GM21825 (cell line): Measurements from ENCODE around the gene C7orf57.
"Not testable (repeated sequence)": the region's sequence is repeated elsewhere in the genome, so short reads cannot be mapped to it uniquely, and the experiment has no call there.

Source experiments
- ATAC-seq: cut with Tn5 transposase; IDR thresholded peaks from one replicate; pipeline ENCODE4 v1.9.1; 2021; ENCODE audit warnings: mild to moderate bottlenecking, moderate library complexity; ENCODE audit not compliant: unreplicated experiment

Gene C7orf57

GRCh38 chr7:48033922-48034321 is 1.4 kb upstream of the C7orf57 start:
- no peak for ATAC-seq

- no peak for ATAC-seq
Observed at GRCh38 chr7:48035967-48036478, 680 bp downstream of the C7orf57 start.

DNA sequence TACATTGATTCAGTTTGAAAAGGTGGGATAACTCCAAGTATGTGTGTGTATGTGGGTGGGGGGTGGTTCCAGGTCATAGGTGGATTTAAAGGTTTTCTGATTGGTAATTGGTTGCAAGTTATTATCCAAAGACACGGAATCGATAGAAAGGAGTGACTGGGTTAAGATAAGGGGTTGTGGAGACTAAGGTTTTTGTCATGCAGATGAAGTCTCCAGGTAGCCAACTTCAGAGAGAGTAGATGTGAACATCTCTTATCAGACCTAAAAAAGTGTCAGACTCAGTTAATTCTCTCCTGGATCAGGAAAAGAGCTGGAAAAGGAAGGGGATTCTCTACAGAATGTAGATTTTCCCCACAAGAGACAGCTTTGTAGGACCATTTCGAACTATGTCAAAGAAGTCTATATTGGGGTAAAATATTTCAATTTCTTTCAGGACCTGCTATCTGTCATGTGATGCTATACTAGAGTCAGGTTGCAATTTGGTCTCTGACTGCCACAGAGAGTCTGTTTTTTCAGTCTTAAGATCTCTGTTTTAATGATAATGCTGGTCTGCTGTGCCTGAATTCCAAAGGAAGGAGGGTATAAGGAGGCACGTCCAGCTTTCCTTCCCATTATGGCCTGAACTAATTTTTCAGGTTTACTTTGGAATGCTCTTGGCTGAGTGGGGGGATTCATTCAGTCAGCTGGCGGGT is 3.6 kb downstream of the C7orf57 start:
- no peak for ATAC-seq

DNA sequence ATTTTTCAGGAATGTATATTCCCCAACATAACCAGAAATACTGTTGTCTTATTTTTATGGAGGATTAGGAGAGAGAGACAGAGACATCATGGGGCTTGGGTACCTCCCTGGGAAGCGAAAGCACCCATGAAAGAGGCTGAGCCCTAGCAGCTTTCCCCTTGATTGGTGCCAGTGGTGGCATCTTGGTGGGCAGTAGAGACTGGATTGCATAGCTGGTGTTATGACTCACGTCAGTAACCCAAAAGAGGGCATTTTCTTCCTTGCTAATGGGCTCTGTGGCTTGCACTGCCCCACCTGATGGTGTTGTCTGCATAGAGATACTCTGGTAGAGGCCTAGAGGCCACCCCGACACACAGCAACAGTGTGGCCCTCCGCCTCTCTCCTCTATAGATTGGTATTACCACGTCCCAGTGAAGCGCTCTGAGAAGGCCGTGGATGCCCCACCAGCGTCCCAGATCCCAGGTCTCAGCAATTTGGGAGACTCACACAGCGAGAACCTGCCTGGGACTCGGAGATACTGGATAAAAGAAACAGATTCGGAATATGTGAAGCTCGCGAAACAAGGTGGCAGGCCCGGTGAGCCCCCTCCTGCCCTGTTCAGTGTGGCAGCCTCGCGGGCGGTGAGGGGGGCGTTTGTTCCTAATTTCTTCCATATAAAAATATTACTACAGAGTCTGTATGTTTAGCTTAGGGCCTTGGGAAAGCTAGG is 5.8 kb downstream of the C7orf57 start:
- ATAC-seq = no peak

- no peak for ATAC-seq
Observed at GRCh38 chr7:48041653-48041970, 6.3 kb downstream of the C7orf57 start.

DNA sequence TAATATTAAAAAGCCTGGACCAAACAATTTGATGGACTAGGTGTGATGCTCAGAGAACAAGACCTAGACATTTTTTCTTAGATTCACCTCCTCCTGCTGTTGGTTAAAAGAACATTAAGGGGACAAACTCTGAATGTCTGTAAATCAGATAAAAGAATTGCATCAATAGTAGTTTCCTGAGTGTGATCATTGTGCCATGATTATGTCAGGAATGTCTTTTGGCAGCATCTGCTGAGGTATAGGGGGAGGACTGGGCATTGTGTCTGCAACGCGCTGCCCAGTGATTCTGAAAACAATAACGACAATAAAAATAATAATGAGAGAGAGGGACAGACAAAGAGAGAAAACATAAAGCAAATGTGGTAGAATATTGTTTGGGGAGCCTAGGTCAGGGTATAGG is 6.9 kb downstream of the C7orf57 start:
- ATAC-seq = no peak

DNA sequence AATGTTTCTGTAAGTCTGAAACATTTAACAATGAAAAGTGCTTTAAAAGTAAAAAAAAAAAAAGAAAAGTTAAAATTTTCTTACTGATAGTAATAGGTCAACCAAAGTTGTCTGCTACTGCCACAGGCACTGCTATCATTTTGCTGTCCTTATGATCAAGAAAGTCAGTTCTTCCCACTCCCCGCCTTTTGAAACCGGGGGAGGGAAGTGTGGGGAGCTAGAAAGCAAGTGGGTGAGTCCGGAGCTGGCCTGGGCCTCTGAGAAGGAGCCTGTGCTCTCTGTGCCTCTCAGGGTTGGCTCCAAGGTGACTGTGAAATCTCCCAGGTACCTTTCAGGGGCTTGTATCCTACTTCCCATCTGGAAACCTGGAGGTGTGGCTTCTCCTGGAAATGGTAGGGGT is 7.3 kb downstream of the C7orf57 start:
- no peak for ATAC-seq

DNA sequence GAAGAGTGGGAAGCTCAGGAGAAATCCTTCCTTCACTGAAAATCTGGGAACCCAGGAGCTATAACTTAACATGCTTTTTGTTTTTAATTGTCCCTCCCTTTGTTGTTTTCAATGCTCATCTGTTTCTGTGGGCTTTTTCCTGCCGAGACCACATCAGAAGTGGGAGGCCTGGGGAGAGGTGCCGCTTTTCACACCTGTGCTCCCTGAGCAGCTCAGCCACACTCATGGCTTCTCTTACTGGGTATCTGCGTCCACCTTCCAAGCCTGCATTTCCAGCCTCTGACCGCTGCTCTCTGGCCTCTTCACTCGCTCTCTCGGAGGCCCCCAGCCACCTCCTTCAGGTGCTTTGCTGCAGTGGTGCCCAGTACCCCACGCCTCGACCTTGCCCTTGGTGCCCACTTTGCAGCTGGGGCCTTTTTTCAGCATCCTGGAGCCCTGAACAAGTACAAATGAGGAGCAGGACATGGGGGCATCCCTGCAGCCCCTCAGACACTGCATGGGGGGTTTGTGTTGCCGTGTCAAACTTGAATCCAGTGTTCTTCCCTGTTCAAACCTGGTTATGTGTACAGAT is 9.9 kb downstream of the C7orf57 start:
- ATAC-seq = no peak

- ATAC-seq = no peak
Observed at GRCh38 chr7:48046458-48046857, 11.1 kb downstream of the C7orf57 start.

DNA sequence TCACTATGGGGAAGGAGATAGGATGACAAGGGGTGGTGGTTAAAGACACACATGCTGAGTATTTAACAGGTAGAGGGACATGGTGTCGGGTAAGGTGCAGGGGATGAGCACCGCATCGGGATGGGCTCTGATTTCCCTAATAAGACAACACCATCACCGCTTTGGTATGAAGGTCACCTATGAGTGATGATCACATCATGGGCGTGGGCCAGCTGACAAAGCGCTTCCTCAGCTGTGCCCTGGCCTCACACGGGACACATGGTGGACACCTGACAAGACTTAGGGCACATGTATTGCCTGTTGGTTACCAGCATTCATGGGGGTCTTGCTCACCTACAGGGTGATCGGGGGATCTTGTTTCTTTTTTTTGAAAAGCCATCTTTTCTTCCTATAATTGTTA is 12.8 kb downstream of the C7orf57 start:
- no peak for ATAC-seq

DNA sequence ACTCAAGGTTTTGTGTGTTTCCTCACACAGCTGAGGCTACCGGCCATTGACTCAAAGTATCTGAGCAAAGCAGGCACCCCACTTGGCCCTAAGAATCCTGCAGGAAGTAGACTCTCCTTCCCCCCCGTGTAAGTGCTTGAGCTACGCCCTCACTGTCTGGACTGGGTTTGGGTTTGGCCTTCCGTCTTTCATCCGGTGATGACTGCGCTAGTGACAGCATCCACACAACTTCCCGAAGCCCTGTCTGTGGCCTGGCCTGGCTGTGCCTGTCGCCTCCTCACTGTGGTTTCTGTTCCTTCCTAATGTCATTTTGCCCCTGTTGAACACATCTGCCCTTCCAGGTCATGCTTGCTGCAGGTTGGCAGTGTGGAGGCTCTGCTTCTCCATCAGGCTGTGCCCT is 14.5 kb downstream of the C7orf57 start:
- no peak for ATAC-seq

DNA sequence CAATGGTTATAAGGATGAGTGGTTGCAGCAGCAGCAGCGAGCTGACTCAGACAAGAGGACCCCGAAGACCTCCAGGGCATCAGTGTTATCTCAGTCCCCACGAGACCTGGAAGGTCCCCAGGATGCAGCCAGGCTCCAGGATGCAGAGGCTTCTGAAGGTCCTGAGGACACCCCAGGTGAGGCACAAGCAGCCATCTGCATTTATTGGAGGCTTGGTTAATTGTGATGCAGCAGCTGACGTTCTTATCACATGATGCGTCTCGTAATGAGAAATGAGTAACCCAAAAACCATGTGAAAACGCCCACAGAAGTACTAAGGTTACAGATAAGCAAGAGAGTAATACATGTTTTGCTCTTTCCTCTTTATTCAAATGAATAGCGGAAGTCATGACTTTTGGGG is 17.4 kb downstream of the C7orf57 start:
- no peak for ATAC-seq

DNA sequence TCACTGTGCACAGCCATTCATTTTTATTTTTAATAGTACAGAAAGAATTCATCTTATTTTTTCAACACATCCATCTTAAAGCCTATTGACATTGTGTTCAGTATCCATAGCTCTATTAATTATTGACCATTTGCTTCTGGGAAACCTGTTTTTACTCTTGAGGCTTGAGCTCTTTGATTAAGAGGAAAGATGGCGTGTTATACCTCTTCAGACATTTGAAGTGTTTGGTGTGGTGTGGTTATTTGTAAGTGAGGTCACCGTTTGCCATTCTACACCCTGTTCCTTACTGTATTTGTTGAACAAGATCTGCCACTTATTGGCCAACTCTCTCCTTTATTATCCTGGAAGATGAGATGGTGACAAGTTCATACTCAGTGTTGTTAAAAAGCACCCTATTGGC is 18.4 kb downstream of the C7orf57 start:
- ATAC-seq = no peak

DNA sequence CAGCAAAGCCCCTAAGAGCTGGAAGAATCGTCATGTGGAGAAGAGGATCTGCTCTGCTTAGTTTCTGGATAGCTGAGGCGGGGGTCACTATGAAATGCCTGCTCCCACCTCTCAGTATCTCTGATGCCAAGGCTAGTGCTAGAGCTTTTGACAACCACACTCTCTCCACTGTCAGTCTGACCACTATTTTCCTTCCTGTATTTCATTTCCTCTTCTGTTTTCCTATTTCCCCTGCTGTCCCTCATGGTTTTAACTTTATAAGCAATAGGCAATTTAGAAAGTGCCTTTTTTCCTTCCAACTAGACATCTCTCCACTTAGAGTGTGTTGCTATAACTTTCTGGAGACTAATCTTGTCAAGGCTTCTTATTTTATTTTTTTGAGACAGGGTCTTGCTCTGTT is 23.6 kb downstream of the C7orf57 start:
- ATAC-seq = no peak

GRCh38 chr7:48059706-48060105 is 24.4 kb downstream of the C7orf57 start:
- no peak for ATAC-seq

DNA sequence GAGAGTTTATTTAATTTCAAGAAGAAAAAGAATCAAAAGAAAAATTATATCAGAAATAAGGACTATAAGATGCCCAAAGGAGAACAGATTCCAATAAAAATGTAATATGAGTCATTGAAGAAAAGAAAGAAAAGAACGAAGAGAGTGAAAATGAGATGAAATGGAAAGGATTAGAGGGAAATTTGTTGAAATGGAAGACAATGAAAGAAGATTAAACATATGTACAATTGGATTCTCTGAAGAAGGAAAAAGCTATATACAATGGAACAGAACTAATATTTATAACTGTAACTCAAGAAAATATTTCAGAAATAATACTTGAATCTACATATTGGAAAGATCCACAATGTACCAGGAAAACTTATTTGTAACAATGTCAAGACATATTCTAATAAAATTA is 28.6 kb downstream of the C7orf57 start:
- ATAC-seq = no peak

- ATAC-seq = no peak
Observed at GRCh38 chr7:48067475-48067874, 32.1 kb downstream of the C7orf57 start.

DNA sequence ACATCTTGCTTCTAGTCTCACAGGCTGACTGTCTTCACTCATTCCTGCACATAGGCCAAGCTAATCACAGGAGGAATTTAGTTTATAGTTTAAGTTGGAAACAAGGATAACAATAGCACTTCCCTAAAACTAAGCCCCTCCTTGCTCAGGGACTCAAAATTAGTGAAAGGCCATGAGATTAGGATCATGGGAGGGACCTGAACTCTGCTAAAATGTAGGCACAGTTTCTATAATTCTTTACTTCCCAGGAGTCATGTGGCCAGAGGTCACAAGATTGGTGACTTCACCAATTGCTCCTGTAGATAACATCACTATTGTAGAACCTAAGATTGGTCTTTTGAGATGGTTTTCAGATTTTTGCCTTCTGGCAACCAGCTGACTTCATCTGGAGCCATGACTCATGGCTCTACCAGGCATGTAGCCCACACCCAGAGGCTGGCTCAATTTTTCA is 38.9 kb downstream of the C7orf57 start:
- ATAC-seq = no peak

DNA sequence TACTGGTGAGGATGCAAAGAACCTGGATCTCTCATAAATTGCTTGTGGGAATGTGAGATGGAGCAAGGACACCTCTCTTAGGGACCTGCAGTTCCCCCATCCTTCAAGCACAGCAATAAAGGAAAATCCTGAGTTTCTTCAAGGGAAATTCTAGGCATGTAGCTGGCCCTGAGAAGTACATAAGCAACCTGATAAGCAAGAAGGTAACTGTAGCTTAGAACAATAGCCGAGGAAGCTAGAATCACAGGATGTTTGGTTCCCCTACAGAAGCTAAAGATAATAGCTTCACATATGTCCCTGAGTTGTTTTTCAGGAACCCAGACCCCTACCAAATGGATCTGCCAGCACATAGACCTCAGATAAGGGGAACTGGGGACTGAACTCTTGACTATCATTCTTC is 42.1 kb downstream of the C7orf57 start:
- no peak for ATAC-seq

GRCh38 chr7:48078470-48078869 is 43.1 kb downstream of the C7orf57 start:
- no peak for ATAC-seq

DNA sequence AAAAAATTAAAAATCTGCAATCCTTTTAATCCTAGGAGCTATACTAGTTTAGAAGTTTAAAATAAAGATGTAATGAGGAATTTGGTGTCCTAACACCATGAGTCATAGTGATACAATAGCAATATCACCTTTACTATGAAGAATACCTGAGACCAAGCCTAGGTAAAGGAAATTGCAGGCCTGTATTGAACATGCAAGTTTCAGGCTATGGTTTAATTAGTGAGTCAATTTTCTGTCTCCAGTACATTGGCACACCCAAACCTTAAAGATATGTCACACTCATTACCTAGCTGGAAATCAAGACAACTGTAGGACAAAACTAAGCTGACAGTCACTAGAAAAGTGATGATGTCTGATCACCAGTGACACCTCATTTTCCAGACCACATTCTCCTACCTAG is 47.0 kb downstream of the C7orf57 start:
- ATAC-seq = not testable (repeated sequence)

DNA sequence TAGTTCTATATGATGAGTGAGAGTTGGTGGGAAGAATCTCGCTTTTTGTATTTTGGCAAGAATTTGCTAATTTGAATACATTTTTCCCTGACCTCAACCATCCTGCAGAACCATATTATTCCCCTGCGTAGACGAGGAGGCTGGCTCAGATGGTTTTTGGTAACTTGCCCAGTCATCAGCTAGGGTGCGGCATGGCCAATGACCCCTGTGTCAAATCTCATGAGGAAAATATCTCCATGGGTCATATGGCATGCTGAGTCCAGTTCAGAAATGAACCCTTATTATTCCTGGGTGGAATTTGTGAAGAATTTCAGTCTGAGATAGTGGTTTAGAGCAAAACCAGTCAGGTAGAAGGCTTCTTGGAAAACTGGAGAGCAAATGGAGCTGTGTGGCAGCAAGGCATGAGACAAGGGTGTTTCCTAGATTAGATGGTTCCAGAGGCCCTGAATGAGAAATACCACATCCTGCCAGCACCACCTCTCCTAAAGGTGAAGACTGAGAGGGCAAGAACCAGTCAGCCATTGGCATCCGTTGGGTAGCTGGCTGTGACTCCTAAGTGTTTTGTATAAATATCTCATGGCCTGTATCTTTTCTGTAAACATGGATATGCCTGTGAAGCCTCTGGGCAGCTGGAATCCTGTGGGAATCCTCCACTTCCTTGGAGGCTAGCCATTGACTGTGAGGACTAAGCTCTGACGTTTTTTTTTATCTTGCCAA is 47.9 kb downstream of the C7orf57 start:
- no peak for ATAC-seq
